Measurements from ENCODE around the gene ARPC1A.
"Not testable (repeated sequence)": the region's sequence is repeated elsewhere in the genome, so short reads cannot be mapped to it uniquely, and the experiment has no call there.

DNA sequence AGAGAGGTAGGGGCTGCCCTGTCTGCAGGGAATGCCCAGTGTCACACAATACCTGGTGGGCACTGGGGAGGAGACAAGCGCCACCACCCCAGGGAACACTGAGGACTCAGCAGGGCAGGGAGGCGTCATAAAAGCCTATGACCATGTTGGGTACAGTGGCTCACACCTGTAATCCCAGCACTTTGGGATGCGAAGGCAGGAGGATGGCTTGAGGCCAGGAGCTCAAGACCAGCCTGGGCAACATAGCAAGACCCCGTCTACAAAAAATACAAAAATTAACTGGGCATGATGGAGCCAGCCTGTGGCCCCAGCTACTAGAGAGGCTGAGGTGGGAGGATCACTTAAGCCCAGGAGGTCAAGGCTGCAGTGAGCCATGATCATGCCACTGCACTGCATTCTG lies 41.5 kb upstream of the ARPC1A start:
- TF ChIP-seq CTCF (IDR thresholded peaks at IDR 0.05; ENCODE audit: low read length); EZH2 (IDR thresholded peaks at IDR 0.05; ENCODE audit: borderline replicate concordance, low read length): not testable (repeated sequence)

Measured in OCI-LY1 (cell line).